GM12891 (cell line): ENCODE measurements around the gene LYZL4.

ENCODE experiments used
- DNase-seq: peaks from one replicate; pipeline ENCODE4 v3.0.0; 2011; ENCODE audit warnings: low spot score; ENCODE audit not compliant: insufficient read length
- FAIRE-seq: peaks from 2 replicates; lab custom pipeline; 2011; peaks lifted over from hg19 to GRCh38; lab: Jason Lieb, UNC
- PAX5 ChIP-seq: IDR thresholded peaks from 2 replicates; pipeline ENCODE4 v1.6.1; 2011; ENCODE audit warnings: low read length, moderate library complexity, mild to moderate bottlenecking; ENCODE audit not compliant: insufficient read depth, severe bottlenecking
- POLR2A ChIP-seq: IDR thresholded peaks from 2 replicates; pipeline ENCODE4 v1.6.1; 2011; ENCODE audit warnings: low read depth, low read length, control low read depth
- POLR2AphosphoS5 ChIP-seq: IDR thresholded peaks from 2 replicates; pipeline ENCODE4 v1.6.1; 2011; ENCODE audit warnings: low read depth, low read length, control low read depth
- POU2F2 ChIP-seq: IDR thresholded peaks from 2 replicates; pipeline ENCODE4 v1.6.1; 2011; ENCODE audit warnings: low read depth, mild to moderate bottlenecking, control low read depth, low read length, moderate library complexity
- SPI1 ChIP-seq: IDR thresholded peaks from 2 replicates; pipeline ENCODE4 v1.6.1; 2011; ENCODE audit warnings: low read depth, low read length, control low read depth
- TAF1 ChIP-seq: IDR thresholded peaks from 2 replicates; pipeline ENCODE4 v1.6.1; 2011; ENCODE audit warnings: low read depth, low read length, control low read depth

The LYZL4 gene

GRCh38 chr3:42405857-42406256 lies 4.6 kb downstream of the LYZL4 start:
- DNase-seq: no peak
- FAIRE-seq: no peak
- no peak for TF ChIP-seq POU2F2
- no peak for TF ChIP-seq SPI1
- no peak for TF ChIP-seq POLR2A
- TF ChIP-seq POLR2AphosphoS5: no peak

- DNase-seq: no peak
- TF ChIP-seq POLR2AphosphoS5 (no peak), TAF1 (no peak), POU2F2 (no peak), POLR2A (no peak), SPI1 (no peak), PAX5 (no peak)
- FAIRE-seq: no peak
Measured at GRCh38 chr3:42403737-42404136, 6.7 kb downstream of the LYZL4 start.

GRCh38 chr3:42402394-42403096 lies 7.9 kb downstream of the LYZL4 start:
- TF ChIP-seq PAX5 (no peak), POLR2AphosphoS5 (no peak), SPI1 (no peak), POLR2A (no peak), POU2F2 (no peak), TAF1 (no peak)
- no peak for FAIRE-seq
- DNase-seq: no peak

GRCh38 chr3:42398080-42398479 lies 12.3 kb downstream of the LYZL4 start:
- FAIRE-seq (no peak), DNase-seq (no peak)

GRCh38 chr3:42397644-42398043 lies 12.8 kb downstream of the LYZL4 start:
- FAIRE-seq: no peak
- no peak for DNase-seq
- TF ChIP-seq POLR2A (no peak), PAX5 (no peak), SPI1 (no peak), POLR2AphosphoS5 (no peak), POU2F2 (no peak), TAF1 (no peak)

More at GRCh38 chr3:42398080-42398479, 12.3 kb downstream of the LYZL4 start:
- TF ChIP-seq SPI1 (no peak), POU2F2 (no peak), PAX5 (no peak), POLR2A (no peak), TAF1 (no peak), POLR2AphosphoS5 (no peak)

- TF ChIP-seq TAF1 (no peak), POLR2A (no peak), POU2F2 (no peak)
- FAIRE-seq: no peak
- DNase-seq: no peak
Measured at GRCh38 chr3:42394579-42395288, 15.7 kb downstream of the LYZL4 start.

- TF ChIP-seq TAF1: no peak
- no peak for TF ChIP-seq POU2F2
- no peak for TF ChIP-seq POLR2AphosphoS5
- TF ChIP-seq POLR2A: no peak
- no peak for TF ChIP-seq PAX5
- TF ChIP-seq SPI1: no peak
- no peak for FAIRE-seq
- DNase-seq: no peak
Measured at GRCh38 chr3:42387802-42388651, 22.4 kb downstream of the LYZL4 start.

GRCh38 chr3:42381551-42382082 lies 28.8 kb downstream of the LYZL4 start:
- DNase-seq (no peak), FAIRE-seq (no peak)
- no peak for TF ChIP-seq POU2F2
- no peak for TF ChIP-seq POLR2A
- no peak for TF ChIP-seq SPI1
- TF ChIP-seq TAF1: no peak
- no peak for TF ChIP-seq POLR2AphosphoS5

GRCh38 chr3:42377681-42378080 lies 32.7 kb downstream of the LYZL4 start:
- DNase-seq: no peak
- FAIRE-seq: no peak
- TF ChIP-seq TAF1 (no peak), POLR2AphosphoS5 (no peak), SPI1 (no peak), PAX5 (no peak), POU2F2 (no peak), POLR2A (no peak)
